ENCODE data around the gene MB. TPM values are rescaled to one million over a fixed set of nuclear protein-coding genes. Genes with fewer than 3 reads are reported as not detected.

MB gene
- total RNA-seq, 2 experiments from 2014 or later: not detected

GRCh38 chr22:35621451-35621850 lies 4.3 kb upstream of the MB start:
- Histone ChIP-seq H3K9me3 (ENCODE audit: low read length) (no peaks in the 10 kb centered on the region), H3K79me2 (ENCODE audit: insufficient read depth, low read depth, low read length) (no peaks in the 10 kb centered on the region), H3K4me2 (ENCODE audit: low read length) (no peak overlapping the region), H3K9me2 (ENCODE audit: insufficient read depth, low read length) (no peaks in the 10 kb centered on the region), H3K27ac (ENCODE audit: low read depth, low read length, poor library complexity, severe bottlenecking) (no peak overlapping the region), H3K4me3 (ENCODE audit: low read depth, low read length, poor library complexity, severe bottlenecking) (no peak overlapping the region), H3K36me3 (ENCODE audit: insufficient read depth, low read length) (no peaks in the 10 kb centered on the region), H3K4me1 (ENCODE audit: insufficient read depth, low read length, poor library complexity, severe bottlenecking) (peaks cover 5% of the 10 kb centered on the region), H2AFZ (ENCODE audit: low read length) (no peak overlapping the region), H4K20me1 (ENCODE audit: insufficient read depth, low read length) (no peaks in the 10 kb centered on the region)
- TF ChIP-seq CTCF (conservative IDR thresholded peaks at IDR 0.05; ENCODE audit: low read length): no peak
- TF ChIP-seq EZH2phosphoT487 (IDR thresholded peaks at IDR 0.05; ENCODE audit: borderline replicate concordance, low read depth, low read length): no peak
- no peak for DNase-seq (ENCODE audit: low spot score)
- ChIA-PET POLR2A (no interaction called here), CTCF (ENCODE audit: unreplicated experiment) (no interaction called here)
- BruUV-seq (replicated peaks): no TSS peak
- intact Hi-C loops (cut with micrococcal nuclease; ENCODE audit: unreplicated experiment): no loop called here

GRCh38 chr22:35620624-35621251 lies 3.6 kb upstream of the MB start:
- BruUV-seq (replicated peaks): no TSS peak
- Histone ChIP-seq H2AFZ (ENCODE audit: low read length) (no peak overlapping the region), H3K36me3 (ENCODE audit: insufficient read depth, low read length) (no peaks in the 10 kb centered on the region), H3K9me3 (ENCODE audit: low read length) (no peaks in the 10 kb centered on the region), H3K9me2 (ENCODE audit: insufficient read depth, low read length) (no peaks in the 10 kb centered on the region), H3K4me1 (ENCODE audit: insufficient read depth, low read length, poor library complexity, severe bottlenecking) (peaks cover 5% of the 10 kb centered on the region), H3K4me3 (ENCODE audit: low read depth, low read length, poor library complexity, severe bottlenecking) (no peak overlapping the region), H3K27ac (ENCODE audit: low read depth, low read length, poor library complexity, severe bottlenecking) (no peak overlapping the region), H3K4me2 (ENCODE audit: low read length) (no peak overlapping the region), H4K20me1 (ENCODE audit: insufficient read depth, low read length) (no peaks in the 10 kb centered on the region), H3K79me2 (ENCODE audit: insufficient read depth, low read depth, low read length) (no peaks in the 10 kb centered on the region)
- intact Hi-C loops (cut with micrococcal nuclease; ENCODE audit: unreplicated experiment): no loop called here
- DNase-seq (ENCODE audit: low spot score): no peak
- POLR2A ChIA-PET: no interaction called here
- CTCF ChIA-PET (ENCODE audit: unreplicated experiment): interaction anchor here (0.5 to 0.8 kb wide), 2 partner anchors 13 to 126 kb away, joined by 3 read pairs; no protein-coding TSS in a partner anchor
- TF ChIP-seq EZH2phosphoT487 (IDR thresholded peaks at IDR 0.05; ENCODE audit: borderline replicate concordance, low read depth, low read length): no peak
- no peak for TF ChIP-seq CTCF (conservative IDR thresholded peaks at IDR 0.05; ENCODE audit: low read length)

- intact Hi-C loops (cut with micrococcal nuclease; ENCODE audit: unreplicated experiment): no loop called here
- CTCF ChIA-PET (ENCODE audit: unreplicated experiment): no interaction called here
- Histone ChIP-seq H3K9me3 (ENCODE audit: low read length) (no peaks in the 10 kb centered on the region), H3K27ac (ENCODE audit: low read depth, low read length, poor library complexity, severe bottlenecking) (no peak overlapping the region), H2AFZ (ENCODE audit: low read length) (no peak overlapping the region), H3K4me3 (ENCODE audit: low read depth, low read length, poor library complexity, severe bottlenecking) (no peak overlapping the region), H3K4me2 (ENCODE audit: low read length) (no peak overlapping the region), H3K79me2 (ENCODE audit: insufficient read depth, low read depth, low read length) (no peaks in the 10 kb centered on the region), H4K20me1 (ENCODE audit: insufficient read depth, low read length) (no peaks in the 10 kb centered on the region), H3K36me3 (ENCODE audit: insufficient read depth, low read length) (no peaks in the 10 kb centered on the region), H3K9me2 (ENCODE audit: insufficient read depth, low read length) (no peaks in the 10 kb centered on the region), H3K4me1 (ENCODE audit: insufficient read depth, low read length, poor library complexity, severe bottlenecking) (peaks cover 5% of the 10 kb centered on the region)
- no peak for DNase-seq (ENCODE audit: low spot score)
- POLR2A ChIA-PET: no interaction called here
- no TSS peak for BruUV-seq (replicated peaks)
- no peak for TF ChIP-seq EZH2phosphoT487 (IDR thresholded peaks at IDR 0.05; ENCODE audit: borderline replicate concordance, low read depth, low read length)
- no peak for TF ChIP-seq CTCF (conservative IDR thresholded peaks at IDR 0.05; ENCODE audit: low read length)
These were observed 2.4 kb upstream of the MB start for GRCh38 chr22:35619336-35620094.

Data from OCI-LY7 (cell line).